ENCODE measurements around the gene AFG1L.

- TF ChIP-seq POLR2AphosphoS5 (IDR thresholded peaks at IDR 0.05; ENCODE audit: borderline replicate concordance, low read depth, low read length) (no peak; the same call in 1 of the 2 replicates), EZH2 (IDR thresholded peaks at IDR 0.05) (no peak), FOXP2 (optimal IDR thresholded peaks at IDR 0.05; ENCODE audit: control extremely low read depth, extremely low read length, insufficient read depth) (no peak)
These were observed 265.1 kb downstream of the AFG1L start for GRCh38 chr6:108559884-108560462.
